Panc1 (cell line): ENCODE data around the gene PATJ.

Experiments
- POLR2AphosphoS5 ChIP-seq: IDR thresholded peaks from 2 replicates; pipeline ENCODE4 v1.6.1; 2012; ENCODE audit warnings: mild to moderate bottlenecking, low read depth, low read length, moderate library complexity
- SIN3A ChIP-seq: IDR thresholded peaks from 2 replicates; pipeline ENCODE4 v1.6.1; 2012; ENCODE audit warnings: low read depth, mild to moderate bottlenecking, low read length, moderate library complexity, borderline replicate concordance; ENCODE audit not compliant: insufficient read depth
- TCF7L2 ChIP-seq: IDR thresholded peaks from 2 replicates; pipeline ENCODE4 v1.6.1; 2011; ENCODE audit warnings: mild to moderate bottlenecking, low read depth, low read length, inconsistent platforms
- TF ChIP-seq, protein P1 (sequence below): fragments of 450-650 bp; IDR thresholded peaks from 2 replicates; pipeline ENCODE4 v1.5.1; 2017; ENCODE audit warnings: mild to moderate bottlenecking
- TF ChIP-seq, protein P2 (sequence below), 2 experiments: IDR thresholded peaks; 2 replicates each; pipeline ENCODE4 v1.6.1; 2011 to 2012; ENCODE audit warnings: low read depth in 2 of 2, control low read depth in 1 of 2, low read length in 1 of 2, mild to moderate bottlenecking in 1 of 2, moderate library complexity in 1 of 2; ENCODE audit not compliant: insufficient read depth in 1 of 2

DNA sequence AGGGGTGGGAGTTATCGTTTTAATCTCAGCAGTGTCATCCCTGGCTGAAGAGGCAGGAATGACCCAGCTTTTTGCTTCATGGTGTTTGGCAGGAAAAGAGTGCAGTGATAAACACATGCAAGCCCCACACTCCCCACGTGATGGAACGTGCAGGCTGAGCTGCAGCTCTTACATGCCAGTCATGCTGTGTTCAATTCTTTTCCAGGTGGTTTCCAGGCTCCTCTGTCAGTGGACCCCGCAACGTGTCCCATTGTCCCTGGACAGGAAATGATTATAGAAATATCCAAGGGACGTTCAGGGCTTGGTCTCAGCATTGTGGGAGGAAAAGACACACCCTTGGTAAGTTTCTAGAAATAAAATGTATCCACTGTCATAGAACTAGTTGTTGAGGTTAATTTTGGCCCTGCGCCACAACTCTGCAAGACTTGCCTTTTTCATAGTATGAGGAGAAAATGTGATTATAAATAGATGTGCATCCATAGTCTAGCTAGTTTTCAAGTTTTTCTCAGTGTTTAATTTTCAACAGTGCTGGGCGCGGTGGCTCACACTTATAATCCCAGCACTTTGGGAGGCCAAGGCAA lies 342.1 kb downstream of the PATJ start:
- TF ChIP-seq, protein P1, sequence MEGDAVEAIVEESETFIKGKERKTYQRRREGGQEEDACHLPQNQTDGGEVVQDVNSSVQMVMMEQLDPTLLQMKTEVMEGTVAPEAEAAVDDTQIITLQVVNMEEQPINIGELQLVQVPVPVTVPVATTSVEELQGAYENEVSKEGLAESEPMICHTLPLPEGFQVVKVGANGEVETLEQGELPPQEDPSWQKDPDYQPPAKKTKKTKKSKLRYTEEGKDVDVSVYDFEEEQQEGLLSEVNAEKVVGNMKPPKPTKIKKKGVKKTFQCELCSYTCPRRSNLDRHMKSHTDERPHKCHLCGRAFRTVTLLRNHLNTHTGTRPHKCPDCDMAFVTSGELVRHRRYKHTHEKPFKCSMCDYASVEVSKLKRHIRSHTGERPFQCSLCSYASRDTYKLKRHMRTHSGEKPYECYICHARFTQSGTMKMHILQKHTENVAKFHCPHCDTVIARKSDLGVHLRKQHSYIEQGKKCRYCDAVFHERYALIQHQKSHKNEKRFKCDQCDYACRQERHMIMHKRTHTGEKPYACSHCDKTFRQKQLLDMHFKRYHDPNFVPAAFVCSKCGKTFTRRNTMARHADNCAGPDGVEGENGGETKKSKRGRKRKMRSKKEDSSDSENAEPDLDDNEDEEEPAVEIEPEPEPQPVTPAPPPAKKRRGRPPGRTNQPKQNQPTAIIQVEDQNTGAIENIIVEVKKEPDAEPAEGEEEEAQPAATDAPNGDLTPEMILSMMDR = no peak
- no peak for TF ChIP-seq POLR2AphosphoS5
- TF ChIP-seq, protein P2, sequence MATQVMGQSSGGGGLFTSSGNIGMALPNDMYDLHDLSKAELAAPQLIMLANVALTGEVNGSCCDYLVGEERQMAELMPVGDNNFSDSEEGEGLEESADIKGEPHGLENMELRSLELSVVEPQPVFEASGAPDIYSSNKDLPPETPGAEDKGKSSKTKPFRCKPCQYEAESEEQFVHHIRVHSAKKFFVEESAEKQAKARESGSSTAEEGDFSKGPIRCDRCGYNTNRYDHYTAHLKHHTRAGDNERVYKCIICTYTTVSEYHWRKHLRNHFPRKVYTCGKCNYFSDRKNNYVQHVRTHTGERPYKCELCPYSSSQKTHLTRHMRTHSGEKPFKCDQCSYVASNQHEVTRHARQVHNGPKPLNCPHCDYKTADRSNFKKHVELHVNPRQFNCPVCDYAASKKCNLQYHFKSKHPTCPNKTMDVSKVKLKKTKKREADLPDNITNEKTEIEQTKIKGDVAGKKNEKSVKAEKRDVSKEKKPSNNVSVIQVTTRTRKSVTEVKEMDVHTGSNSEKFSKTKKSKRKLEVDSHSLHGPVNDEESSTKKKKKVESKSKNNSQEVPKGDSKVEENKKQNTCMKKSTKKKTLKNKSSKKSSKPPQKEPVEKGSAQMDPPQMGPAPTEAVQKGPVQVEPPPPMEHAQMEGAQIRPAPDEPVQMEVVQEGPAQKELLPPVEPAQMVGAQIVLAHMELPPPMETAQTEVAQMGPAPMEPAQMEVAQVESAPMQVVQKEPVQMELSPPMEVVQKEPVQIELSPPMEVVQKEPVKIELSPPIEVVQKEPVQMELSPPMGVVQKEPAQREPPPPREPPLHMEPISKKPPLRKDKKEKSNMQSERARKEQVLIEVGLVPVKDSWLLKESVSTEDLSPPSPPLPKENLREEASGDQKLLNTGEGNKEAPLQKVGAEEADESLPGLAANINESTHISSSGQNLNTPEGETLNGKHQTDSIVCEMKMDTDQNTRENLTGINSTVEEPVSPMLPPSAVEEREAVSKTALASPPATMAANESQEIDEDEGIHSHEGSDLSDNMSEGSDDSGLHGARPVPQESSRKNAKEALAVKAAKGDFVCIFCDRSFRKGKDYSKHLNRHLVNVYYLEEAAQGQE (IDR thresholded peaks at IDR 0.05; ENCODE audit: insufficient read depth in 1 of 2, low read depth in 2 of 2, low read length in 1 of 2) = no peak
- no peak for TF ChIP-seq TCF7L2
- TF ChIP-seq SIN3A = no peak
